Measurements from ENCODE around the gene TNRC6B. TPM values are rescaled to one million over a fixed set of nuclear protein-coding genes. Genes with fewer than 3 reads are reported as not detected.

Gene TNRC6B
- total RNA-seq, 4 donors from 2014 or later: 41.8 to 50.9 (median 47.8) TPM

DNA sequence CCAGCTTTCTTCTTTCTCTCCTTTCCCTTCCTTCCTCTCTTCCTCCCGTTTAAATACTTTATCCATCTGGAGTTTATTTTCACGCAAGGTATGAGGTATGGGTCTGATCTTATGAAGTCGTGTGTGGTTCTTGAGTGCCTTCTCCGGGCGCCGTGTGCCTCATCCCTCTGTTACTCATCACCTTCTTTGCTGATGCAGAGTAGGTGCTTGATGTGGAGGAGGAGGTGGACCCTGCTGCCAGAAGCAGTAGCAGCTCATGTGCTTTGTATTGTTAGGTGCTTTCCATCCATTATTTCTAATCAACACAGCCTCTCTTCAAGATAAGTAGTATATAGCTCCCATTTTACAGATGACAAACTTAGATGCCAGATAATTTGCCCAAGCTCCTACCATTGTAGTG, 47.0 kb downstream of the TNRC6B start:
- TF ChIP-seq POLR2A (IDR thresholded peaks at IDR 0.05) (no peak), EP300 (IDR thresholded peaks at IDR 0.05) (no peak)
- TF ChIP-seq, protein P1, sequence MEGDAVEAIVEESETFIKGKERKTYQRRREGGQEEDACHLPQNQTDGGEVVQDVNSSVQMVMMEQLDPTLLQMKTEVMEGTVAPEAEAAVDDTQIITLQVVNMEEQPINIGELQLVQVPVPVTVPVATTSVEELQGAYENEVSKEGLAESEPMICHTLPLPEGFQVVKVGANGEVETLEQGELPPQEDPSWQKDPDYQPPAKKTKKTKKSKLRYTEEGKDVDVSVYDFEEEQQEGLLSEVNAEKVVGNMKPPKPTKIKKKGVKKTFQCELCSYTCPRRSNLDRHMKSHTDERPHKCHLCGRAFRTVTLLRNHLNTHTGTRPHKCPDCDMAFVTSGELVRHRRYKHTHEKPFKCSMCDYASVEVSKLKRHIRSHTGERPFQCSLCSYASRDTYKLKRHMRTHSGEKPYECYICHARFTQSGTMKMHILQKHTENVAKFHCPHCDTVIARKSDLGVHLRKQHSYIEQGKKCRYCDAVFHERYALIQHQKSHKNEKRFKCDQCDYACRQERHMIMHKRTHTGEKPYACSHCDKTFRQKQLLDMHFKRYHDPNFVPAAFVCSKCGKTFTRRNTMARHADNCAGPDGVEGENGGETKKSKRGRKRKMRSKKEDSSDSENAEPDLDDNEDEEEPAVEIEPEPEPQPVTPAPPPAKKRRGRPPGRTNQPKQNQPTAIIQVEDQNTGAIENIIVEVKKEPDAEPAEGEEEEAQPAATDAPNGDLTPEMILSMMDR (IDR thresholded peaks at IDR 0.05): no peak
- peaks cover 0 to 59% (median 17%) of the 10 kb centered on the region in 4 donors for H3K4me1 ChIP-seq
- WGBS, 2 donors: 73 to 84% methylated on average over 6 of the region's 6 CpGs

DNA sequence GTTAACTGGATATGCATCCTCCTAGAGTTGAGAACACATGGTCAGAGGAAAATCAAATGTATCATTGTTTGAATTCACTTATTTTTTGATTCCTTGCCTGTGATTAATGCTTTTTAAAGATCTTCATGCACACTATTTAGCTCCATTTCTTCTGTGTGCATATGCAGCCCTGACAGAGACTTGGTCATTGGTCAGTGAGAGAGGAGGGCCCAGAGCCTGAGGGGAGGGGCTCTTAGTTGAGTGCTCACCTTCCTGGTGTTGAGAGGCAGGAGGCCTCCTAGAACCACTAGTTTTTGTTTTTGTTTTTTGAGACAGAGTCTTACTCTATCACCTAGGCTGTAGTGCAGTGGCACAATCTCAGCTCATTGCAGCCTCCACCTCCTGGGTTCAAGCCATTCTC, 48.9 kb downstream of the TNRC6B start:
- H3K27me3 ChIP-seq: no peaks in the 10 kb centered on the region
- TF ChIP-seq EP300 (IDR thresholded peaks at IDR 0.05) (no peak), POLR2A (IDR thresholded peaks at IDR 0.05) (no peak)
- TF ChIP-seq, protein P1 (IDR thresholded peaks at IDR 0.05): no peak
- H3K36me3 ChIP-seq: peaks cover 0 to 29% (median 0%) of the 10 kb centered on the region in 3 donors
- H3K9me3 ChIP-seq: no peaks in the 10 kb centered on the region
- DNase-seq (ENCODE audit: low spot score in 2 of 2): no peak
- no peak overlapping the region for H3K27ac ChIP-seq
- peaks cover 0 to 39% (median under 1%) of the 10 kb centered on the region in 4 donors for H3K4me1 ChIP-seq
- no peak overlapping the region for H3K4me3 ChIP-seq

More for the DNA sequence above, 47.0 kb downstream of the TNRC6B start:
- Histone ChIP-seq H3K4me3 (no peak overlapping the region), H3K27me3 (no peaks in the 10 kb centered on the region), H3K27ac (no peak overlapping the region), H3K9me3 (no peaks in the 10 kb centered on the region), H3K36me3 (peaks cover 0 to 14% (median 0%) of the 10 kb centered on the region in 3 donors)
- no peak for DNase-seq (ENCODE audit: low spot score in 2 of 2)

DNA sequence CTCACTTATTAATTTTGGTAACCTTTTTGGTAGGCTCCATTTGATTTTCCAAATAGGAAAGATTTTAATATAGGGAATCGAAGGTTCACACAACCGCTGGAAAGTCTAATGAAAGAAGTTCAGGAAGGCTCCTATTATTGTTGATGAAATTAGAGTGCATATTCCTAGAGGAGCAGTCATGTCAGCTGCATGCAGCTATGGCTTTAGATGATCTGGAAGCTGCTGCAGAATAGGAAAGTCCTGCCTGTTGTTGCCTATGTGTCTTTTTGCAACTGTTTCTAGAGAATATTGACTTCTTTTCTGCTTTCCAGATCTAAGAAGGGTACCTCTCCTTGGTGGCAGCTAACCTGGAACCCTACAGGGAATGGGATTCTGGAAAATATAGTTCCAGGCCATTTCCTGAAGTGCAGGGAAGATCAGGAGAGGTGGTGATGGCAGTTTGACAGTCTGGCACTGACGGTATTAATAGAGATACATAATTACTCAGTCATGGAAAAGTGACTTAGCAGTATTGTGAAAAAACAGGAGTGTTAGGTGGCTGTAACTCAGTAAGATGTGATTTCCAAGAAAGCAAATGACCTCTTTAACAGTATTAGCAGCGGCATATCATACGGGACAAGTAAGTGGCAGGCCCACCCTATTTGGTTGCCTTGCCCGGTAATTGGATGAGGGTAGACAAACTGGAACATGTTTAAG, 54.0 kb downstream of the TNRC6B start:
- Histone ChIP-seq H3K27ac (no peak overlapping the region), H3K4me1 (peaks cover 0 to 30% (median 0%) of the 10 kb centered on the region in 4 donors)
- WGBS, 2 donors: 88 to 92% methylated on average over 6 of the region's 6 CpGs

DNA sequence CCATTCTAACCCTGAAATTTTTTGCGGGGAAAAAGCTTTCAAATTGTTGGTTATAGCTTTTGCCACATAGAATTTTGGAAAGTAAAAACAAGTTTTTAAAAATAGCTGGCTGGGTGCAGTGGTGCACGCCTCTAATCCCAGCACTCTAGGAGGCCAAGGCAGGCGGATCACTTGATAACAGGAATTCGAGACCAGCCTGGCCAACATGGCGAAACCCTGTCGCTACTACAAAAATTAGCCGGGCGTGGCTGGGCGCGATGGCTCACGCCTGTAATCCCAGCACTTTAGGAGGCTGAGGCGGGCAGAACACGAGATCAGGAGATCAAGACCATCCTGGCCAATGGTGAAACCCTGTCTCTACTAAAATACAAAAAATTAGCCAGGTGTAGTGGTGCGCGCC, 54.9 kb downstream of the TNRC6B start:
- H3K4me1 ChIP-seq: peaks cover 0 to 34% (median 0%) of the 10 kb centered on the region in 4 donors
- TF ChIP-seq, protein P1 (IDR thresholded peaks at IDR 0.05): no peak
- no peak for TF ChIP-seq POLR2A (IDR thresholded peaks at IDR 0.05)
- TF ChIP-seq EP300 (IDR thresholded peaks at IDR 0.05): no peak
- no peaks in the 10 kb centered on the region for H3K9me3 ChIP-seq
- H3K27me3 ChIP-seq: no peaks in the 10 kb centered on the region
- 89 to 94% methylated on average over 15 of the region's 15 CpGs for WGBS, 2 donors
- no peak overlapping the region for H3K4me3 ChIP-seq
- DNase-seq (ENCODE audit: low spot score in 2 of 2): no peak
- no peak overlapping the region for H3K27ac ChIP-seq
- H3K36me3 ChIP-seq: peaks cover 0 to 51% (median 0%) of the 10 kb centered on the region in 3 donors

More for the DNA sequence above, 54.0 kb downstream of the TNRC6B start:
- no peak for DNase-seq (ENCODE audit: low spot score in 2 of 2)
- H3K27me3 ChIP-seq: no peaks in the 10 kb centered on the region
- H3K36me3 ChIP-seq: peaks cover 0 to 47% (median 0%) of the 10 kb centered on the region in 3 donors
- H3K4me3 ChIP-seq: no peak overlapping the region
- TF ChIP-seq POLR2A (IDR thresholded peaks at IDR 0.05) (no peak), EP300 (IDR thresholded peaks at IDR 0.05) (no peak)
- TF ChIP-seq, protein P1 (IDR thresholded peaks at IDR 0.05): no peak
- no peaks in the 10 kb centered on the region for H3K9me3 ChIP-seq

DNA sequence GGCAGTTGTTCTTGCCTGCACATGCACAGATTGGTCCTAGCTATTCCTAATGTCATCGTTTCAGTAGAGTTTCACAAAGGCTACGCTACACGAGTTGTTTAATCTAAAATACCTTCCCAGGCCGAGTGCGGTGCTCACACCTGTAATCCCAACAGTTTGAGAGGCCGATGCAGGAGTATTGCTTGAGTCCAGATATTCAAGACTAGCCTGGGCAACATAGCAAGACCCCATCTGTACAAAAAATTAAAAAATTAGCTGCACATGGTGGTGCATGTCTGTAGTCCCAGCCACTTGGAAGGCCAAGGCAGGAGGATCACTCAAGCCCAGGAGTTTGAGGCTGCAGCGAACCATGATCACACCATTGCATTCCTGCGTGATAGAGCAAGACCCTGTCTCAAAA, 56.2 kb downstream of the TNRC6B start:
- DNase-seq (ENCODE audit: low spot score in 2 of 2): no peak
- TF ChIP-seq, protein P1 (IDR thresholded peaks at IDR 0.05): no peak
- no peak for TF ChIP-seq EP300 (IDR thresholded peaks at IDR 0.05)
- no peak for TF ChIP-seq POLR2A (IDR thresholded peaks at IDR 0.05)
- H3K36me3 ChIP-seq: peaks cover 0 to 46% (median 0%) of the 10 kb centered on the region in 3 donors
- peaks cover 0 to 43% (median 8%) of the 10 kb centered on the region in 4 donors for H3K4me1 ChIP-seq
- H3K27me3 ChIP-seq: no peaks in the 10 kb centered on the region
- WGBS, 2 donors: 95 to 96% methylated on average over 8 of the region's 8 CpGs
- no peak overlapping the region for H3K27ac ChIP-seq
- H3K4me3 ChIP-seq: no peak overlapping the region
- no peaks in the 10 kb centered on the region for H3K9me3 ChIP-seq

Data from tibial nerve (tissue), 4 donors.